AML-193 (cell line): Measurements from ENCODE around the gene MYCBPAP.

Source experiments
- DNase-seq, 2 experiments: peaks; one replicate each; lab custom pipeline; 2025; lab: John Stamatoyannopoulos, UW

Gene MYCBPAP, protein sequence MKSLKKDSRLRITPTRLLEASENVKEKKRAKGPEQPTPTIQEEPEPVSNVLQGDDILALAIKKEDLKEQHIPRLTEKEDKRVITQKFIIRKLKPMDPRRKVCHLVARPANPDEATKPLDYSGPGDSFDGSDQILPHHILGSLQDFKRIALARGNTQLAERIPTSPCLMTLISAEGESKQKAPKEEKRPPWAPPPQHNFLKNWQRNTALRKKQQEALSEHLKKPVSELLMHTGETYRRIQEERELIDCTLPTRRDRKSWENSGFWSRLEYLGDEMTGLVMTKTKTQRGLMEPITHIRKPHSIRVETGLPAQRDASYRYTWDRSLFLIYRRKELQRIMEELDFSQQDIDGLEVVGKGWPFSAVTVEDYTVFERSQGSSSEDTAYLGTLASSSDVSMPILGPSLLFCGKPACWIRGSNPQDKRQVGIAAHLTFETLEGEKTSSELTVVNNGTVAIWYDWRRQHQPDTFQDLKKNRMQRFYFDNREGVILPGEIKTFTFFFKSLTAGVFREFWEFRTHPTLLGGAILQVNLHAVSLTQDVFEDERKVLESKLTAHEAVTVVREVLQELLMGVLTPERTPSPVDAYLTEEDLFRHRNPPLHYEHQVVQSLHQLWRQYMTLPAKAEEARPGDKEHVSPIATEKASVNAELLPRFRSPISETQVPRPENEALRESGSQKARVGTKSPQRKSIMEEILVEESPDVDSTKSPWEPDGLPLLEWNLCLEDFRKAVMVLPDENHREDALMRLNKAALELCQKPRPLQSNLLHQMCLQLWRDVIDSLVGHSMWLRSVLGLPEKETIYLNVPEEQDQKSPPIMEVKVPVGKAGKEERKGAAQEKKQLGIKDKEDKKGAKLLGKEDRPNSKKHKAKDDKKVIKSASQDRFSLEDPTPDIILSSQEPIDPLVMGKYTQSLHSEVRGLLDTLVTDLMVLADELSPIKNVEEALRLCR

DNA sequence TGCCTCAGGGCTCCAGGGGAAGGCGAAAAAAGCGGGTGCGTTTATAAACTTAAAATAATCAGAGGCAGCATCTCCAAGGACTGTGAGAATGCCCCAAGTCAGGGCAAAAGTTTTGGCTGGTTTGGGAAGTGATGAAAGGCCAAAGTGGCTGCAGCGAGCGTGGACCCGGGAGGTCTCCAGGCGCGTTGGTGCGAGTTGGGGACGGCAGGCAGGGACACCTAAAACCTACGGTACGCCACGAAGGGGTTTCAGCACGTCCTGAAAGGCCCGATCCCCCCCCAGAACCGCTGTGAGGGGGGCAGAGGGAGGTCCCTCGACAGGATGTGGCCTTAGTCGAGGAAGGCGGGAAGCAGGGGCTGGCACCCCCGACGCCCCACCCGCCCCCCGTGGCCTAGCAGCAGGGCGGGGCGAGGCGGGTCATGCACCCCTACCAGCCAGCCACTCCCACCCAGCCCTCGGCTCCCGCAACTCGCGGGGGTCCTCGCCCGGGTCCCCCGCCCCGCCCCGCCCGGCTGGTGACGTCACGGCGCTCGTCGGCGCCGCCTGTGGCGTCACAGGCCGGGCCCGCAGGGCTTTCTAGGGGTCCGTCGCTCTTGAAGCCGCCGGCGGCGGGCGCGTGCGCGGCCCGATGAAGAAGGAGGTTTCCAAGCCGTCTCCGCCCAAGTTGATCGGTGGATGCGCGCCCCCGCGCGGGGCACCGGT, at the start of gene MYCBPAP:
Gene MYCBPAP (plus strand): TSS at position 569 of the 702 bp plus-strand sequence. CDS start 236 bp downstream, outside the sequence.
- no peak for DNase-seq

DNA sequence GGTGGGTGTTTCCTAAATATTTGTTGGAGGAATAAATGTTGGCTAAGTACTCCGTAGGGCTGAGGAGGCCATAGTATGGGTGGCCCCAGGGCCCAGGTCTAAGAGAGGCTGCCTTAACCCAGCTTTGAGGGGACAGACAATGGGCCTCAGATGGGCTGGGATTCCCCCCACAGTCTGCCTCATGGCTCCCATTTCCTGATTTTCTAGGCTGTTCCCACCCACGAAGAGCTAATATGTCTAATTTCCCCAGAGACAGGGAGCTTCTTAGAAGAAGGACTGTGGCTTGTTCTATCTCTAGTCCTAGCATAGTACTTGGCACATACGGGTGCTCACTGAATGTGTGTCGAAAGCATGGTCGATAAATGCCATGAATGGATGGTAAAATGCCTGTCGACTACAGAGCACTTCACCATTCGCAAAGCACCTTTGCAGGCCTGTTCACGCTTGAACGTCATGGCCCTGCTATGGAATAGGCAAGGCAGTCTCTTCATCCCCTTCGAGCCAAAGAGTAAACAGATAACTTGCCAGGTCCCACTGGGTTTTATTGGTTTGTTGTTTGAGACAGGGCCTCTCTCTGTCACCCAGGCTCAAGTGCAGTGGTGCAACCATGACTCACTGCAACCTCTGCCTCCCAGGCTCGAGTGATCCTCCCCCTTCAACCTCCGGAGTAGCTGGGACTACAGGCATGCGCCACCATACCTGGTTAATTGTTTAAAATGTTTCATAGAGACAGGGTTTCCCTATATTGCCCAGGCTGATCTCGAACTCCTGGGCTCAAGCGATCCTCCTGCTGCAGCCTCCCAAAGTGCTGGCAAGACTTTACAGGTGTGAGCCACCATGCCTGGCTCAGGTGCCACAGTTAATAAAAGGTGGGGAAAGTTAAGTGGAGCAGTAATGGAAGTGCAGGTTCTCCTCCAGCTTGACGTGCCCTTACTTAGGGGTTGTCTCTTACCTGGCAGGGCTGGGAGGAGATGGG, 49.2 kb upstream of the MYCBPAP start:
- no peak for DNase-seq

DNA sequence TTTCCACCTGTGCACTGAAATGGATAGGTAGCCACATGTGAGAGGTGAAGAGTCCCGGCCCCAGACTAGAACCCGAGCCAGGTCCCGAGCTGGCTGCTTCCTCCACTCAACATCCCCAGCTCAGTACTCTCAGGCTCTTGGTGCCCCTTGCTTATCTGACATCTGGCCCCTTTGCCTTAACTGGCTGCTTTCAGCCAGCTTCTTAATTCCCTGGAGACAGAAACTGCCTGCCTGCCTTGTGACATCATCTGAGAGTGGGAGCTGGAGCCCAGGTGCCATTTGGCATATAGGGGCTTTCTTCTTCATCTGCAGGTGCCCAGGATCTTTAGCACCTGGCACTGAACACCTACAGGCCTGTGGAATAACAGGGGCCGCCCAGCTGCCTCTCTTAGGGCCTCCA, 48.5 kb upstream of the MYCBPAP start:
- DNase-seq = no peak

DNA sequence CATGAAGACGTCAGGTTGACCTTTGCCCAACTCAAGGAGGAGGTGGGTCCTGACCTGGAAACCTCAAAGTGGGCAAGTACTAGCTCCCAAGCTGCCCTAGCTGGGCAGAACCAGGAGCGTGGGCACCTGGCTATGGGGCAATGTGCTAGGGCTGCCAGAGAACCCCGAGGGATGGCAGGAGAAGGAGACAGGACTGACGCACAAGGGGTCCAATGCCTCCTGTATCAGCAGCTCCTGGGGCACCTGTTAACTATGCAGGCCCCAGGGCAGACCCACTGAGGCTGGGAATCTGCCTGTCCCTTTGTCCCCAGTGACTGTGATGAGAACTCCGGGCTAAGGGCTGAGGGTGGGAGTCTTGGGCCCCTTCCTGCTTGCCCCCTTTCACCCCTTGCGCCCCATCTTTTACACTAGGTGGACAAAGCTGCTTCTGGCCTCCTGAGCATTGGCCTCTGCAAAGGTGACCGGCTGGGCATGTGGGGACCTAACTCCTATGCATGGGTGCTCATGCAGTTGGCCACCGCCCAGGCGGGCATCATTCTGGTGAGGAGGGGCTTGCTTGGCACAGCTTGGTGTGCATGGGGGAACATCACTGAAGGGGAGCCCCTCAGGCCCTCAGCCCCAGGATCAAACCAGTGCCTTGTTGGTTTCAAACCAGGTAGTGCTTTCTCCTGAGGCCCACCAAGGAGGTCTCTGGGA, 47.3 kb upstream of the MYCBPAP start:
- DNase-seq = no peak

DNA sequence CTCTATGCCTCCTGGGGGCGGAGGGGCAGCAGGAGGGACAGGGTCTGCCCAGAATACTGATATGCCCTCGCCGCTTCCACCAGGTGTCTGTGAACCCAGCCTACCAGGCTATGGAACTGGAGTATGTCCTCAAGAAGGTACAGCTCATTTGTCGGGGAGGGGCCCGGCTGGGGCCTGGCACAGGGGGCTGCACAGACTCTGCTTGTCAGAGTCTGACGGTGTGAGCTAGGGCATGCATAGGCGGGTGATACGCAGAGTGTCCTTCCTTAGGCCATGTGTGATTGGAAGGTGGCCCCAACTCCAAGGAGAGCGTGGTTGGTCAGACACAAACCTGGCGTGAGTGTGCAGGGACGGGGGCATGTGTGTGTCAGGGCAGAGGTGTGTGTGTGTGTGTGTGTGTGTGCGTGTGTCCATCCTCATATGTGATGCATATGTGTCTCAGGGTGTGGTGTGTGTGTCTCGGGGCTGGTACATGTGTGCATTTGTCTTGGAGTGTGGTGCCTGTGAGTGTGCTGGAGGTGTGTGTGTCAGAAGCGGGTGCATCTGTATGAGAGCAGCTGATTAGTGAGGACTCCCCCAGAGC, 46.6 kb upstream of the MYCBPAP start:
- no peak for DNase-seq

DNA sequence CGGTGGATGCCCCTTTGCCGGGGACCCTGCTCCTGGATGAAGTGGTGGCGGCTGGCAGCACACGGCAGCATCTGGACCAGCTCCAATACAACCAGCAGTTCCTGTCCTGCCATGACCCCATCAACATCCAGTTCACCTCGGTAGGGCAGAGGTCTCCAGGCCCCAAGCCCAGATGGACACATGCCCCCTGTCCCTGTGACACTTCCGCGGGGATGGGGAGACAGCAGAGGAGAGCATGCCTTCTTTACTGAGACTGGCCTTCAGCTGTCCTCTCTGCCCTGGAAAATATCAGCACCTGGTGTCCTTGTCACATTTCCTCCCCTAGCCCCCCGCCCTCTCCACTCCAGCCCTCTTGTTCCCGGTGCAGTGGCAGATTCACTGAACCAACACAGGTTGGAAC, 45.8 kb upstream of the MYCBPAP start:
- DNase-seq = no peak

DNA sequence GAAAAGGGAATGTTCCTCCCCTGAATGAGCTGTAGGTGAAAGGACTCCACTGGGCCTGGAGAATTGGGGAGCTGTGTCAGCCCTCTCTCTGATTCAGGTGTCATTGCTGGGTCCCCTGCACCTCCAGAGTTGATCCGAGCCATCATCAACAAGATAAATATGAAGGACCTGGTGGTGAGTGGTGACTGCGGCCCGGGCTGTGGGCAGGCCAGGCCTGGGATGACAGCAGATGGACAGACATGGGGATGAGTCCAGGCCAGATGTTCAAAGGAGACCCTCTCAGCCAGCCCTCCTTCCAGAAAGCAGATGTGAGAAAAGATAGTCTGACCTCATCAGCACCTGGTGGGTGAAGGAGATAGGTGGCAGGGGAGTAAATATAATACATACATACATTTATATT, 44.1 kb upstream of the MYCBPAP start:
- no peak for DNase-seq

DNA sequence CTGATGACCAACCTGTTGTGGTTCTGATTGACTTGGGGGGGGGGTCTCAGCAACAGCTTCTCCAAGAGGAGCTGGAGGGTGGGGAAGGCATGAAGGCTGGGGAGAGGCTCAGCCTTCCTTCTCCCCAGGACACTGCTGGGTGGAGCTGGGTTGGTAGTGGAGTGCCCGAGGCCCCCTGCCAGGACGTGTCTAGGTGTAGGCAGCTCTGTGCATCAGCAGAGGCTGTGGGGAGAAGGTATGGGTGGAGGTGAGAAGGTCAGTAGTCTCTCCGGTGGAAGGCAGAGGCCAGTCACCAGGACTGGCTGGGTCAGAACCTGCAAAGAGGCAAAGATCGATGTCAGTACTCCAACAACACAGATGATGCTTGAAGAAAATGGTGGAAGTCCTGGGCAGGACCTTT, 43.5 kb upstream of the MYCBPAP start:
- no peak for DNase-seq

DNA sequence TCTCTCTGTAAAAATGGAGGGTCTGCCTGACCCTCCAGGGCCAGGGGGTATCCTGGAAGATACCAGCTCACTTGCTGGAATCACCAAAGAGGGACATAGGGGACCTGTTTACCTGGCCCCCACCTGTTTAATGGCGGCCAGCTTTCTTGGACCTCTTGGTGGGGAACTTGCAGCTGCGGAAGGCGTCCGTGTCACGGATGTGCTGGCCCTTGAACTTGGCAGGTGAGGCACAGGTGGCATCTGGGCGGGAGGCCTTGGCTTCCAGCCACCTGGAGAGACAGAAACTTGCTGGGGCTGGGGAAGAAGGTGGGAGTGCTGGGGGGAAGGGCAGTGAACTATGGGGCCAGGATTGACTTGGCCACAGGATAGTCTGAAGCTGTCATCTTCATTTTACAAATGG, 43.1 kb upstream of the MYCBPAP start:
- no peak for DNase-seq

DNA sequence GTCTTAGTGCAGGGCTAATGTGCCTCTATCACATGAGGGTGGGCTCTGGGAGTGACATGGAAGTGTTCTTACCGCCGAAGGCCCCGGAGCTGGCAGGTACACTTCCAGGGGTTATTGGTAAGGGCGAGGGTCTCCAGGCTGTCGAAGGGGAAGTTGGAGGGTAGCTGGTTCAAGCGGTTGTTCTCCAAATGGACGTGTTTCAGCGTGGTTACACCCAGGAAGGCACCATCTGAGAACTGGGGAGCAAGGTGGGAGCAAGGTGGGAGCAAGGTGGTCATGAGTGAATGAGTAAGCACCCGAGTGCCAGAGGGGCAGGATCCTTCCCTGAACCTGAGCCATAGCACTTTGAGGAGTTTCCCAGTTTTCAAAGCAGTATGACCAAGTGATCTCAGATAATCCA, 42.6 kb upstream of the MYCBPAP start:
- DNase-seq = no peak

DNA sequence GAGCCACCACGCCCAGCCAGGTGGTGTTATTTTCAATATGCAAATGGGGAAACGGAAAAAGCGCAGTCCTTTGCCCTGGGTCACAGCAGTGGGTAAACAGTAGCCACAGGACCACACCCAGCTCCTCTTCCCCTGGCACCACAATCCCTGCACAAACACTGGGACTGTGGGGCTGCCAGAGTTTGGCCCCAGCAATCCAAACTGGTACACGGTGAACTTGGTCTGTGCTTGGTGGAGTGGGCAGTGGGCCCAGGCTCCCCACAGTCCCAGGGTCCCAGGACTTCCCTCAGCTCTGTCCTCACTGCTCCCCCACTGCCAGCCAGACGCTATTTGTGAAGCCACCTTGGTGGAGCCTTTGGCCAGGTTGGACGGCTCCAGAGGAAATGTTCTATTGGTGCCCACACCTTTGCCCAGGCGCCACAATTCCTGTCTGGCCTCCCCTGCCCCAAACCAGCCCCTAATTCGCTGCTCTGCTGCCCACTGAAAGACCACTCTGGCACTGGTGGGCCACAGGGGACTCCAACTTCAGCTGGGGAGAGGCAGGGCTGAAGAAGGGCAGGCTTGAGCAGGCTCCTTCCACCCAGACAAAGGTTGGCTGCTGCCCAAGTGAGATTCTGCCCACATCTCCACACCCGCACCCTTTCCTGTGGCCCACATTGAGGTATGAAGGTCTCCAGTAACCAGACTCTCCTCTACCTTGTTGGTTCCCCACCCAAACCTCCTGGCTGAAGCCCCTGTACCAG, 41.7 kb upstream of the MYCBPAP start:
- no peak for DNase-seq

DNA sequence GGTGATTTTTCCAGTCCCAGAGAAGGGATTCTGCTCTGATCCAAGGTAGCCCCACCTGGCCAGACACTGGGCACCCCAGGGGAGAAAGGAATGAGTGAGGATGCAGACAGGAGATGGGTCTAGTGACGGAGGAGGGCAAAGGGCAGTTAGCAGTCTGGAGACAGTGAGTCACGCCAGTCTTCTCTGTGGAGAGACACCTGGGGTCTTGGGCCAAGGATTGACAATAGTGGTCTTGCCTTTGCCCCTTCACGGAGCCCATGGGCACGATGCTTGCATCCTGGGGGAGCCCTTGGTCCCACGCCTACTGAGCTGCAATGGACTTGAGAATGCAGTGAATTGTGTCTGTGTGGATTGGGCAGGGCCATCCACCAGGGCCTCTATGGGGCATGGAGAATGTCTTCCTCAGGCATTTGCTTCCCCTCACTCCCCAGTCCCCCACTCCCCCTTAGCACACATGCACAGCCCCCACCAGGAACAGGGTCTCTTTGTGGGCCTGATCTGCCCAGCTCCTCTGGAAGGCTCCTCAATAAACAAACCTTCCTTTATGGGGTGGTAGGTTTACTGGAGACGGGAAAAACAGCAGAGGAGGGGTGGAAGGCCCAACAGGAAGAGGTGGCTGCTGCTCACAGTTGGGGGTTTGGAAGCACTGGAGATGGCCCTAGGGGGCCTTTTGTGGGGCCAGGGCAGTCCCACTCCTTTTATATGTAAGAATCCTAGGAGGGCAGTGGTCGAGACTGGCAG, 41.0 kb upstream of the MYCBPAP start:
- DNase-seq = no peak

DNA sequence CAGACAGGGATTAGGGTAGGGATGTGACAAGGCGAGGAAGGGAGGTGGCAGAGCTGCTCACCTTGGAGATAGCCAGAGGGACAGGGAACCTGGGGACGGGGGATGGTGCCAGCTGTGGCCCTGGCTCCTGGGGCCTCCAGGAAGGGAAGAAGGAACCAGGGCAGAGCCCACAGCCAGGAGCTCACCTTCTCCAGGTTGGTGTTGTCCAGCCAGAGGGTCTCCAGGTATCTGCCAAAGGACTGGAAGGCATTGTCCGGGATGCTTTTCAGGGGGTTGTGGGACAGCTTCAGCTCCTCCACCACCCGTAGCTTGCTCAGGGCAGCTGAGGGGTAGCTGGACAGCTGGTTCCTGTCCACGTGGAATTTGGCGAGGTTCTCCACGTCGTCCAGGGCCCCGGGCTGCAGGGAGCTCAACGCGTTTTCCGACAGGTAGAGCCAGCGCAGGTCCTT, 40.4 kb upstream of the MYCBPAP start:
- no peak for DNase-seq

DNA sequence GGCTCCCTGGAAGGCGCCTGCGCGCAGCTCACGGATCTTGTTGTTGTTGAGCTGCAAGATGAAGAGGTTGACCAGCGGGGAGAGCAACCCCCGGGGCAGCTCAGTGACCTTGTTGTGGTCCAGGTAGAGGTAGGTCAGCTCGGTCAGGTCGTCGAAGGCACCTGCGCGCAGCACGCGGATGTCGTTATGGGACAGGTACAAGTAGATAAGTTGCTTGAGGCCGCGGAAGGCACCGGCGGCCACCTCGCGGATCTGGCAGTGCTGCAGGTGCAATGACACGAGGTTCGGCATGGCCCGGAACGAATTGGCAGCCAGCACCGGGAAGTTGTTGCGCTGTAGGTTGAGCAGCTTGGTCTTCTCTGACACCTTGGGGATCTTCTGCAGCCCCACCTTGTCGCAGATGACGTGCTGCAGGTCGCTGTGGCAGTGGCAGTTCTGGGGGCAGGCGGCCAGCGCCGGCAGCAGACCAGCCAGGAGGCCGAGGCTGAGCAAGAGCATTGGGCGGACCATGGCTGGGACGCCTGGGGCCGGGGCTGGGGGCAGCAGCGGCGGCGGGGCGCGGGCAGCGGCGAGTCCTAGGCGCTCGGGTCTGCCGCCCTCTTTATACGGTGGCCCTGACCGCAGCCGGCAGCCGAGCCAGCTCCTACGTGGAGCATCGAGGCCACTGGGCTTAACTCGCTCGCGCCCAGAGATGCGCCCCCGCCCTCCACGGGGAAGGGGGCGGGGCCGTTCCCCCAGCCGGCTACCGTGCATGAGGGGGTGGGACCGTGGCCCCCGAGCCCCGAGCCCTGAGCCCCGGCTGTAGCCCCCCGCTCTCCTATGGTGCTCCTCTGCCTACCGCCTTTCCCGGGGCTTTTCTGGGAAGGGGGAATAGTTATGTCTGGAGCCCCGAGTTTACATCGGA, 39.7 kb upstream of the MYCBPAP start, which contains the start of gene CHAD:
Gene CHAD (minus strand): TSS at position 577 of the 904 bp plus-strand sequence. CDS start 67 bp downstream, at position 510.
- no peak for DNase-seq

DNA sequence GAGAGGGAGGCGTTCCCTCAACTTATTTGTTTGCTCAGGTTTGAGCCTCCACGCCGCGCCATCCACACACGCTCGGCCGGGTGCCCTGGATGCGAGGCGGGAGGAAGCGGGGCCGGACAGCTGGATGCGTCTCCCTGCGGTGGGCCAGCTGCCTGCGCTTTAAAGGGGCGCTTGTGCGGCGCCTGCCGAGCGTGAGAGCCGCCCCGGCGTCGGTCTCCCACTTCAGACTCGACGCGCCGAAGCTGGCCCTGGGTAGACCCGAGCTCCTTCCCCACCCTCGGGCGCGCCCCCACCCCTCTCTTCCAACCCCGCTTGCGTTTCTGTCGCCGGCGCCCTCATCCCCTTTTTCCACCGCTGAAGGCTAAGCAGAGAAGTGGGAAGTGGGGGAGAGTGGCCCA, 39.0 kb upstream of the MYCBPAP start:
- DNase-seq = no peak

DNA sequence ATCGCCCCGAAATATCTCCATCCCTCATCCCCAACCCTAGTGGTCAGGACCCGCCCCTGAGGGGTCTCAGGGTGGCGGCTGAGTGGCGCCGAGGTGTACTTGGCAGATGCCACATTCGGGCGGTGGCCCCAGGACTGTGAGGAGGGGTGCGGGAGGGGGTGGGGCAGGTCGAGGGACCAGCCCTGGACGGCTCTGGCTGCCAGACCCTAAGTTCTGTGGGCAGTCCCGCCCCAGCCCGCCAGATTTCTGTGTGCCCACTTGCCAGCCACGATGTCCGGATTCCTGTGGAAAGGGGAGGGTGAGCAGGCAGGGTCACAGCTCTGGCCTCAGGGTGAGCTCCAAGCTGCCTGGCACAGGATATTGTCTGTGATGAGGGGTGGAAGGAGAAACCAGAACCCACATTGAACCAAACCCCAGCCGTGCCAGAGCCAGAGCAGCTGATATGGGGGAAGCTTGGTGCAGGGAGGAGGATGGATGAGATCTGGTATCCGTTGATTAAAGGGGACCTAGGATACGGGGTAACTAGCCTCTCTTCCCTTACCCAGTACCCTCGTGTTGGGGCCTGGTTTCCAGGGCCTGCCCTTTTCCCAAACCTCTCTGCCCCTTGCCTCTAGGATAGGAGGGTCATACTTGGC, 38.5 kb upstream of the MYCBPAP start:
- no peak for DNase-seq

DNA sequence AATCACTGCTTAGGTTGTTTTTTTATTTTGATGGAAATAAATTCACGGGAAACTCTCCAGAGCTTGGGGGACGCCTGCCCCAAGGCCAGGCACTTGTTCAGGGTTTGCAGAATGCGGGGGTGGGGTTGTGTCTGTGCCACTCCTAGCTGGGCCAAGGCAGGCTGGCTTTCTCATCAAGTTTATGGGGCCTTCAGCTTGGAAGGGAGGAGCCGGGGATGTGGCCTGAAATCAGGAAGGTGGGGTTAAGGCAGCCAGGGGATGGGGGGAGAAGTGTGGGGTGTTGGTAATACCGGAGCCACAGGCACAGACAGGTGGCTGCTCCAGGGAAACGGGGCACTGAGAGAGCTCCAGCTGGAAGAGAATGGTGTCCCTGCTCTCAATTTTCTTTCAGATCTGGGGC, 37.8 kb upstream of the MYCBPAP start:
- DNase-seq = no peak
